ENCODE measurements around the gene OSBPL9.

Gene OSBPL9

DNA sequence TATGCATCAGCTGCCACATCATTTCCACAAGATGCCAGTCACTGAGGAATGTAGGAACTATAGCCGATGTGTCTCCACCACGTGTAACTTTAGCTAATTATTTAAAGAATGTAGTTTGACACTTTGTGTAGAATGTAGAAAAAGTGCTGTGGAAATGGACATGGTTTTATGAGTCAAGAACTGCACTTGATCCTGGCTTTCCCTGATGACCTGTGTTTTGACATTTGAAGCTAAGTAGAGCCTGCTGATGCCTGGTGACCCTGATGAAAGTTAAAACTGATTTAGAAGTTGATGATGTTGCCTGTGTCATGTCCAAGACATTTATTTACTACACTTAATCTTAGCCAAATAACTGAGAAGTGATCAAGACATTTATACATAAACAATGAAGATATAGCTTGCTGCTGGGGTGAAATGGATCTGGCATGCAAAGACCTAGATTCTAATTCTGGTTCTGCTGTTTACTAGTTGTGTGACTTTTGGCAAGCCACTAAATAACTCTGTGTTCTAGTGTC, 4.4 kb upstream of the OSBPL9 start:
- no peak overlapping the region for H3K27ac ChIP-seq
- no peak overlapping the region for H3K4me3 ChIP-seq (ENCODE audit: low read depth, low read length)
- no peaks in the 10 kb centered on the region for H3K27me3 ChIP-seq (replicated peaks)
- TF ChIP-seq, protein P1, sequence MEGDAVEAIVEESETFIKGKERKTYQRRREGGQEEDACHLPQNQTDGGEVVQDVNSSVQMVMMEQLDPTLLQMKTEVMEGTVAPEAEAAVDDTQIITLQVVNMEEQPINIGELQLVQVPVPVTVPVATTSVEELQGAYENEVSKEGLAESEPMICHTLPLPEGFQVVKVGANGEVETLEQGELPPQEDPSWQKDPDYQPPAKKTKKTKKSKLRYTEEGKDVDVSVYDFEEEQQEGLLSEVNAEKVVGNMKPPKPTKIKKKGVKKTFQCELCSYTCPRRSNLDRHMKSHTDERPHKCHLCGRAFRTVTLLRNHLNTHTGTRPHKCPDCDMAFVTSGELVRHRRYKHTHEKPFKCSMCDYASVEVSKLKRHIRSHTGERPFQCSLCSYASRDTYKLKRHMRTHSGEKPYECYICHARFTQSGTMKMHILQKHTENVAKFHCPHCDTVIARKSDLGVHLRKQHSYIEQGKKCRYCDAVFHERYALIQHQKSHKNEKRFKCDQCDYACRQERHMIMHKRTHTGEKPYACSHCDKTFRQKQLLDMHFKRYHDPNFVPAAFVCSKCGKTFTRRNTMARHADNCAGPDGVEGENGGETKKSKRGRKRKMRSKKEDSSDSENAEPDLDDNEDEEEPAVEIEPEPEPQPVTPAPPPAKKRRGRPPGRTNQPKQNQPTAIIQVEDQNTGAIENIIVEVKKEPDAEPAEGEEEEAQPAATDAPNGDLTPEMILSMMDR (IDR thresholded peaks at IDR 0.05; ENCODE audit: low read depth, low read length, missing control alignments), result no peak
- DNase-seq, result no peak
- in situ Hi-C loops (cut with HindIII; ENCODE audit: low pct_ligation_motif_present, low sequenced_read_pairs), result no loop called here
- no peaks in the 10 kb centered on the region for H3K36me3 ChIP-seq (replicated peaks)

GRCh38 chr1:51615780-51616291, 1.1 kb upstream of the OSBPL9 start:
- DNase-seq, result no peak
- H3K36me3 ChIP-seq (replicated peaks), result no peaks in the 10 kb centered on the region
- TF ChIP-seq, protein P1 (IDR thresholded peaks at IDR 0.05; ENCODE audit: low read depth, low read length, missing control alignments), result no peak
- no peaks in the 10 kb centered on the region for H3K27me3 ChIP-seq (replicated peaks)
- H3K4me3 ChIP-seq (ENCODE audit: low read depth, low read length), result no peak overlapping the region
- H3K27ac ChIP-seq, result no peak overlapping the region
- in situ Hi-C loops (cut with HindIII; ENCODE audit: low pct_ligation_motif_present, low sequenced_read_pairs), result no loop called here

GRCh38 chr1:51616490-51616889, 402 bp upstream of the OSBPL9 start:
- Histone ChIP-seq H3K27ac (no peak overlapping the region), H3K4me3 (ENCODE audit: low read depth, low read length) (peak overlapping the region; percentile 99), H3K36me3 (replicated peaks) (no peaks in the 10 kb centered on the region), H3K27me3 (replicated peaks) (no peaks in the 10 kb centered on the region)
- TF ChIP-seq, protein P1 (IDR thresholded peaks at IDR 0.05; ENCODE audit: low read depth, low read length, missing control alignments), result no peak
- no peak for DNase-seq
- in situ Hi-C loops (cut with HindIII; ENCODE audit: low pct_ligation_motif_present, low sequenced_read_pairs), result no loop called here

DNA sequence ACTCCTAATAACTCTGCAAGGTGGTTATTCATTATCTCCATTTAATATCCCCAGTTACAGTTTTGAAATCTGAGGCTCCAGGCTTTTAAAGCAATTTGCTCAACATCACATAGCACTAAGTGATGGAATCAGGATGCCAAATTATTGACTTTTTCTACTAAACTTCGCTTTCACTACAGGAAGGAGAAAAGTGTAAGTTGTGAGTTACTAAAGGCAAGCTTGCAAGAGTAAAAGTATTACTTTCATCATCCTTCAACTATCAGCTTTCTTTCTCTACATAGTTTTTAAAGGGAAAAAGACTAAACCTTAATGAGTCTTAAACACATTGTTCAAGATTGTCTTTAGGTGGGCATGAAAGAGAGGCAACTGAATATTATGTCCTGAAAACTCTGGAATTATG, 1.8 kb downstream of the OSBPL9 start:
- DNase-seq, result no peak
- no peak overlapping the region for H3K4me3 ChIP-seq (ENCODE audit: low read depth, low read length)
- TF ChIP-seq, protein P1 (IDR thresholded peaks at IDR 0.05; ENCODE audit: low read depth, low read length, missing control alignments), result no peak
- in situ Hi-C loops (cut with HindIII; ENCODE audit: low pct_ligation_motif_present, low sequenced_read_pairs), result no loop called here
- H3K27ac ChIP-seq, result no peak overlapping the region
- H3K36me3 ChIP-seq (replicated peaks), result no peaks in the 10 kb centered on the region
- no peaks in the 10 kb centered on the region for H3K27me3 ChIP-seq (replicated peaks)

DNA sequence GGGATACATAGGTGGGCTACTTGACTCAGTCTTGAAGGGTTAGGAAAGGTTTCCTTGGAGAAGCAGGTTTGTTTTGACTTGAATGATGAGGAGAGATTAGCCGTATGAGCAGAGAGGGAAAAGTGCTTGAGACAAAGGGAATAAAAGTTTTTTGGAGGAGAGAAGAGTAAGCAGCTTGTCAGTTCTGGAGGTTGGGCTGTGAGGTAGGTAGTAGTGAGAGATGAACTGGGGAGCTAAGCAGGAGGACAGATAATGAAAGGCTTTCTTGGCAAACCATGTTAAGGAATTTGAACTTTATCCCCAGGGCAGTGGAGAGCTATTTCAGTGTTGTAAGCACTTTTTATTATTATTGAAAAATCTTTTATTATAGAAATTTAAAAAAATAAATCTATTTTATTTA, 3.6 kb downstream of the OSBPL9 start:
- TF ChIP-seq, protein P1 (IDR thresholded peaks at IDR 0.05; ENCODE audit: low read depth, low read length, missing control alignments), result no peak
- no peak for DNase-seq
- in situ Hi-C loops (cut with HindIII; ENCODE audit: low pct_ligation_motif_present, low sequenced_read_pairs), result no loop called here
- Histone ChIP-seq H3K27ac (no peak overlapping the region), H3K4me3 (ENCODE audit: low read depth, low read length) (no peak overlapping the region), H3K27me3 (replicated peaks) (no peaks in the 10 kb centered on the region), H3K36me3 (replicated peaks) (no peaks in the 10 kb centered on the region)

DNA sequence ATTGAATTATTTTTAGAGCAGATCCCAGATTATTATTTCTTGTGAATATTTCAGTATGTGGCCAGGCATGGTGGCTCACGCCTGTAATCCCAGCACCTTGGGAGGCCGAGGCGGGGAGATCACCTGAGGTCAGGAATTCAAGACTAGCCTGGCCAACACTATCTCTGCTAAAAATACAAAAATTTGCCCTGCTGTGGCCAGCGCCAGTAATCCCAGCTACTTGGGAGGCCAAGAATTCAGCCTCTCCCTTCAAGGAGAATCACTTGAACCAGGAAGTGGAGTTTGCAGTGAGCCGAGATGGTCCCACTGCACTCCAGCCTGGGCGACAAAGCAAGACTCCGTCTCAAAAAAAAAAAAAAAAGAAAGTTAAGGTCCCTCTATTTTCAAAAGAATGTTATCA, 4.3 kb downstream of the OSBPL9 start:
- TF ChIP-seq, protein P1 (IDR thresholded peaks at IDR 0.05; ENCODE audit: low read depth, low read length, missing control alignments), result no peak
- no peaks in the 10 kb centered on the region for H3K36me3 ChIP-seq (replicated peaks)
- in situ Hi-C loops (cut with HindIII; ENCODE audit: low pct_ligation_motif_present, low sequenced_read_pairs), result no loop called here
- no peaks in the 10 kb centered on the region for H3K27me3 ChIP-seq (replicated peaks)
- H3K27ac ChIP-seq, result no peak overlapping the region
- DNase-seq, result no peak
- H3K4me3 ChIP-seq (ENCODE audit: low read depth, low read length), result no peak overlapping the region
